Dedifferentiated amniotic fluid mesenchymal stem cell (primary cell): ENCODE results near the gene KRTAP1-1.
"Not testable (repeated sequence)": the region's sequence is repeated elsewhere in the genome, so short reads cannot be mapped to it uniquely, and the experiment has no call there.

Experiments used
- DNase-seq: peaks from one replicate; pipeline ENCODE4 v3.0.0-alpha.2; 2016; ENCODE audit errors: extremely low spot score

The KRTAP1-1 gene

DNA sequence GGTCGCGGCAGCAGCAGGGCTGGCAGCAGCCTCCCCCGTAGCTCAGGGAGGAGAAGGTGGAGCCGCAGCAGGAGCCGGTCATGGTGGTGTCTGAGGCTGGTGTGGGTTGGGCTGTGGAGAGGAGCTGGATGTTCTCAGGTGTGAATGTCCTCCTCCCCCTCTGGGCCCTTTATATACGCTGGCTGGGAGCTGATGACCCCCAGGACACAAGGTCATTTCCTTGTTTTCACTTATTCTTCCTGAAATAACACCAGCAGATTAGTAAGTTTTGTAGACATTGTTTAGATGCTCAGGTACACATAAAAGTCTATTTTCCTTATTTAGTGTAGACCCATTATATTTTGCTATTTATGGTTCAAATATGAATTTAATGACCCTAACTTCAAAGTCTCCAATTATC is 13.9 kb upstream of the KRTAP1-1 start, which contains the start of gene KRTAP2-2:
Gene KRTAP2-2 (minus strand): TSS at position 101 of the 400 bp plus-strand sequence. CDS start 19 bp downstream, at position 82.
- not testable (repeated sequence) for DNase-seq

GRCh38 chr17:41054556-41054955 is 13.3 kb upstream of the KRTAP1-1 start:
- not testable (repeated sequence) for DNase-seq

GRCh38 chr17:41054025-41054424 is 12.8 kb upstream of the KRTAP1-1 start:
- no peak for DNase-seq

DNA sequence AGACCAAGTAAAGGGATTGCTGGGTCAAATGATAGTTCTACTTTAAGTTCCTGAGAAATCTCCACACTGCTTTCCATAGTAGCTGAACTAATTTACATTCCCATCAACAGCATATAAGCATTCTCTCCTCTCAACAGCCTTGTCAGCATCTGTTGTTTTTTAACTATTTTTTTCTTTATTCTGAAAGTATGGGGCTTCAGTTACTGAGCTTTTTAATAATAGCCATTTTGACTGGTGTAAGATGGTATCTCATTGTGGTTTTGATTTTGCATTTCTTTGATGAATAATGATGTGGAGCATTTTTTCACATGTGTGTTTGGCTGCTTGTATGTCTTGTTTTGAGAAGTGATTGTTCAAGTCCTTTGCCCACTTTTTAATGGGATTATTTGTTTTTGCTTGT is 11.3 kb upstream of the KRTAP1-1 start:
- no peak for DNase-seq

GRCh38 chr17:41049110-41049509 is 7.9 kb upstream of the KRTAP1-1 start:
- peak; percentile 42 for DNase-seq

GRCh38 chr17:41048441-41048840 is 7.2 kb upstream of the KRTAP1-1 start:
- DNase-seq, result peak; percentile 71

DNA sequence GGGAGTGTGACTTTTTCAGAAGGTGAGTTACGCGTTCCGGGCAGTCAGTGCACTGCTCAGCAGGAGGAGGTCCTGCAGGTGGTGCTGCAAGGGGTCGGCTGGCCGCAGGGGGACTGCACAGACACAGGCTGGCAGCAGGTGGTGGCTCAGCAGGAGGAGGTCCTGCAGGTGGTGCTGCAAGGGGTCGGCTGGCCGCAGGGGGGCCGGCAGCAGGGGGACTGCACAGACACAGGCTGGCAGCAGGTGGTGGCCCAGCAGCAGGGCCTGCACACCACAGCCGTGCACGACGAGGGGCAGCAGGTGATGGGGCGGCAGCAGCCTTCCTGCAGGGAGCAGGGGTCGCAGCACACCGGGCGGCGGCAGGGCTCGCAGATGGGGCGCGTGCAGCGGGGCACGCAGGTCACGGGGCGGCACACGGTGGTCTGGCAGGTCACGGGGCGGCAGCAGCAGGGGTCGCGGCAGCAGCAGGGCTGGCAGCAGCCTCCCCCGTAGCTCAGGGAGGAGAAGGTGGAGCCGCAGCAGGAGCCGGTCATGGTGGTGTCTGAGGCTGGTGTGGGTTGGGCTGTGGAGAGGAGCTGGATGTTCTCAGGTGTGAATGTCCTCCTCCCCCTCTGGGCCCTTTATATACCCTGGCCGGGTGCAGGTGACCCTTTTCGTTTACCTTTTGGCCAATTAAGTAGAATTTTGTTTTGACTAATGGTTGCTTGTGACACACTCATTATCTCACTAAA is 5.7 kb upstream of the KRTAP1-1 start, which contains the start of gene KRTAP2-1:
Gene KRTAP2-1 (minus strand): TSS at position 582 of the 731 bp plus-strand sequence. CDS start 49 bp downstream, at position 533.
- not testable (repeated sequence) for DNase-seq

GRCh38 chr17:41042953-41043352 is 1.7 kb upstream of the KRTAP1-1 start:
- DNase-seq, result no peak

- DNase-seq, result no peak
Measured at GRCh38 chr17:41037853-41038350, 3.3 kb downstream of the KRTAP1-1 start.

DNA sequence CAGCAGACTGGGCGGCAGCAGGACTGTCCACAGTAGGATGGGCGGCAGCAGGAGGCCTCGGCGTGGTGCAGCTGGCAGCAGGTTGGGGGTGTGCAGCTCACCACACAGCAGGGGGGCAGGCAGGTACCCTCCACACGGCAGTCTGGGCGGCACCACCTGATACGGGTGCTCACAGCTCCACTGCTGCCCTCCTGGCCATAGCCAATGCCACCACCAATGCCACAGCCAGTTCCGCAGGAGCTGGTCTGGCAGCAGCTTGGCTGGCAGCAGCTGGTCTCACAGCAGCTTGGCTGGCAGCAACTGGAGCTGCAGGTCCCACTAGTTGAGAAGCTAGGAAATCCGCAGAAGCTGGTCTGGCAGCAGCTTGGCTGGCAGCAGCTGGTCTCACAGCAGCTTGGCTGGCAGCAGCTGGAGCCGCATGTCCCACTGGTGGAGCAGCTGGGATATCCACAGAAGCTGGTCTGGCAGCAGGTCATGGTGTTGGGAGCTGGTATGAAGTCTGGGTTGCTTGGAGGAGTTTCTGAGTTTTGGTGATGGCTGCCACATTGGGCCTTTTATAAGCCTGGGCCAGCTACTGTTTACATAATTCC is 6.8 kb downstream of the KRTAP1-1 start, which contains the start of gene KRTAP1-3:
Gene KRTAP1-3 (minus strand): TSS at position 529 of the 590 bp plus-strand sequence. CDS start 53 bp downstream, at position 476.
- not testable (repeated sequence) for DNase-seq

- no peak for DNase-seq
Measured at GRCh38 chr17:41029633-41030245, 11.5 kb downstream of the KRTAP1-1 start, which contains the start of gene KRTAP1-4. Gene KRTAP1-4, minus strand, starts transcription at chr17:41030195. Its CDS starts 117 bp downstream, at chr17:41030078.

DNA sequence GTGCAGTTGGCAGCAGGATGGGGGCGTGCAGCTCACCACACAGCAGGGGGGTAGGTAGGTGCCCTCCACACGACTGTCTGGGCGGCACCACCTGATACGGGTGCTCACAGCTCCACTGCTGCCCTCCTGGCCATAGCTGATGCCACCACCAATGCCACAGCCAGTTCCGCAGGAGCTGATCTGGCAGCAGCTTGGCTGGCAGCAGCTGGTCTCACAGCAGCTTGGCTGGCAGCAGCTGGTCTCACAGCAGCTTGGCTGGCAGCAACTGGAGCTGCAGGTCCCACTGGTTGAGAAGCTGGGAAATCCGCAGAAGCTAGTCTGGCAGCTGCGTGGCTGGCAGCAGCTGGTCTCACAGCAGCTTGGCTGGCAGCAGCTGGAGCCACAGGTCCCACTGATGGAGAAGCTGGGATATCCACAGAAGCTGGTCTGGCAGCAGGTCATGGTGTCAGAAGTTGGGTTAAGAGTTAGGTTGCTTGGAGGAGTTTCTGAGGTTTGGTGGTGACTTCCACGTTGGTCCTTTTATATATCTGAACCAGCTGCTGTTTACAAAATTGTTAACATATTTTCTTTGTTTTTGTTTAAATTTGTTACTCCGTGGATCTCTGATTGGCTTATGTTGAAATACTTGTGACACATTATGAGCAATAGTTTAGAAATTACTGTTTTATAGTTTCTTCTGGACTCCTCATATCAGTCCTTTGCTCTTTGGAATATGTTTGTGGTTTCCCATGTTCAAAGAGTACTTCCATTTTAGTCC is 14.4 kb downstream of the KRTAP1-1 start, which contains the start of gene KRTAP1-5:
Gene KRTAP1-5 (minus strand): TSS at position 494 of the 757 bp plus-strand sequence. CDS start 53 bp downstream, at position 441.
- peak; percentile 83 for DNase-seq

DNA sequence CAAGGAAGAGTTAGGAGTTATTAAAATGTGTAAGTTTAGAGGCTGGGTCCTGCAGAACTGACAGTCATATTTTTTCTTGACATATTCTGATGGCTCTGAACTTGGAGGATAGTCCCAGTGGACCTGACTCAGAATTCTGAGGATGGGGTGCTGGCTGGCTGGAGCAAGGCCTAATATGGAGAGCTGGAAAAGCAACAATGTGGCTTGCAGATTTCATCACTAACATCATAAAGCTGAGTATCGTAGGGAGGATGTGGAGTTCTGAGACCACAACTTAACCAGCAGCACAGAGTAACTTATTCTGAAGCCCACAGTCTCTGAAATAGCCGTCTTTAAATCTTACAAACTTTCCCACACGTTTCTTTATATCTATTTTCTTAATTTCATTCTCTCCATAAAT is 16.6 kb downstream of the KRTAP1-1 start:
- no peak for DNase-seq

DNA sequence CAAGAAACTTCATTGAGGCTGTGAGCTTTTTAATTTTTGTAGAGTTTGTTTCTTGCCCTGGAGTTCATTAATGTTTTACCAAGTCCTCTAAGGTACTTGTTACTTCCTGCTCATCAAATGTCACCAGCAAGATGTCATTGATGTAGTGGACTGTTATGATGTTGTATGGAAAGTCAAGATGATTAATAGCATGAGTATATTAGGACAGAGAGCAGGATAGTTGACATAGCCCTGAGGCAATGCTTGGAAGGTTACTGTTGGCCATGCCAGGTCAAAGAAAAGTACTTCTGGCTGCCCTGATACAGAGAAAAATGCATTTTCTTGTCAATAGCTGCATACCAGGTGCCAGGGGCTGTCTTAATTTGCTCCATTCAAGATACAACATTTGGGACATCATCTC is 20.9 kb downstream of the KRTAP1-1 start:
- no peak for DNase-seq

- DNase-seq, result no peak
Measured at GRCh38 chr17:41019415-41019814, 21.8 kb downstream of the KRTAP1-1 start.

DNA sequence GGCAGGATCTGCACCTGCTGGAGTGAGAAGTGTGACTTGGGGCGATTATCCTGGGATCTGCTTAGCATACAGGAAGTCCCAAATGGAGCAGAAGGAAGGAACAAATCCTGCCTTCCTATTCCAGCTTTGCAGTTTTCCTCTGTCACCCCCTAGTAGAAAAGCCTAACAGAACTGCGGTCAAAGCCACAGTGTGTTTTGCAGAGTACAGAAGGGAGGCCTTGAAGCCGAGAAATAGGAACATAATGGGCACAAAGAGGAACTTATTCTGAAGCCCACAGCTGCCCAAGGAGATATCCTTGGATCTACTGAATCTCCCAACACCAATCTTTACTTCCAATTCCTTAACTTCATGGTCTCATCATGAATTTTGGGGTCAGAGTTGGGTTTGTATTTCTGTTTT is 22.7 kb downstream of the KRTAP1-1 start:
- DNase-seq, result no peak

- no peak for DNase-seq
Measured at GRCh38 chr17:41016578-41017215, 24.6 kb downstream of the KRTAP1-1 start.

DNA sequence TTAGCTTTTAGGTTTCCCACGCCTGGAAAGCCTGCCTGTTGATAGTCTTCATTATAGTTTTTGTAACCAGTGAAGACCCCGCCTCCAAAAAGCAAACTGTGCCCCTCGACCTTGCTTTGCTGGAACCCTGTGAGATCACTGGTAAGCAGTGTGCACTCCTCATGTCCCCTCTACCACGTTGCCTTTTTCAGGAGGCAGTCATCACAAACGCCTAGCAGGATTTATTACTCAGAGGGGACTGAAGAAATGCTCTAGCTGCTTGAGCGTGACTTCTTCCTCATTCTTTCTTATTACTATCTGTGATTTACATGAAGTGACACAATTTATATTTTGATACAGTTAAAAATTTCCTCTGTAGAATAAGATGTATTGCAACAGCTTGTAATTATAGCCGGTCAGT is 25.8 kb downstream of the KRTAP1-1 start:
- DNase-seq, result no peak

GRCh38 chr17:41013606-41014005 is 27.6 kb downstream of the KRTAP1-1 start:
- peak; percentile 88 for DNase-seq

- DNase-seq, result no peak
Measured at GRCh38 chr17:41013181-41013580, 28.1 kb downstream of the KRTAP1-1 start.
